NCI-H128 (cell line): ENCODE measurements around the gene ABHD6.
"Not testable (repeated sequence)": the region's sequence is repeated elsewhere in the genome, so short reads cannot be mapped to it uniquely, and the experiment has no call there.

Experiments
- DNase-seq: peaks from one replicate; lab custom pipeline; 2025; ENCODE audit not compliant: unreplicated experiment; lab: John Stamatoyannopoulos, UW

ABHD6 gene, protein sequence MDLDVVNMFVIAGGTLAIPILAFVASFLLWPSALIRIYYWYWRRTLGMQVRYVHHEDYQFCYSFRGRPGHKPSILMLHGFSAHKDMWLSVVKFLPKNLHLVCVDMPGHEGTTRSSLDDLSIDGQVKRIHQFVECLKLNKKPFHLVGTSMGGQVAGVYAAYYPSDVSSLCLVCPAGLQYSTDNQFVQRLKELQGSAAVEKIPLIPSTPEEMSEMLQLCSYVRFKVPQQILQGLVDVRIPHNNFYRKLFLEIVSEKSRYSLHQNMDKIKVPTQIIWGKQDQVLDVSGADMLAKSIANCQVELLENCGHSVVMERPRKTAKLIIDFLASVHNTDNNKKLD

DNA sequence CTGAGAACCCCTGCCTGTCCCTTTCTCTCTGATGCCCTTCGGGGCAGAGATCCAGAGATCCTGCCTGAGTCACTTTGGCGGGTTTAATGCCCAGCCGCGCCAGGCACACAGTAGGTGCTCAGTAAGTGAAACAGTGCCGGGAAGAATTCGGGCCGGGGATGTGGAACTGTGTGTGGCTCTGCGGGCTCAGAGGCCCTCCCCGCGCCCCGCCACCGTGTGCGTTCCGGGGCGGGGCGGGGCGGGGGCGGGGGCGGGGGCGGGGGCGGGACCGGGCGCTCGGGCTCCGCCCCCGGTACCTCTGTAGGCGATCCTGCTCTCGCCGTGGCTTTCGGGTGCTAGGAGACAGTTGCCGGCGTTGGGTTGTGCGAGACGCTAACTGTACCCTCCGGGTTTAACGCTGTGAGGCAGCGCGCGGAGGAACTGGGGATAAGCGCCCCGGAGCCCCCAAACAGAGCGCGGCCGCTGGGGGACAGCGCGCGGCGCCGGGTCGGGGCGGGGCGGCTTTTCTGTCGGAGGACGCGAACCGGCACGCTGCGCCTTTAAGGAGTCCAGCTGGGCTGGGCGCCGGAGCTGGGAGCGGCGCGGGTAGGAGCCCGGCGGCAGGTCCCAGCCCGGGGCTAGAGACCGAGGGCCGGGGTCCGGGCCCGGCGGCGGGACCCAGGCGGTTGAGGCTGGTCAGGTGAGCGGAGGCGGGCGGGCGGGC is at the start of gene ABHD6:
Gene ABHD6 (plus strand): TSS at position 555 of the 703 bp plus-strand sequence. CDS start 18,795 bp downstream, outside the sequence.
- DNase-seq = peak; percentile 36

DNA sequence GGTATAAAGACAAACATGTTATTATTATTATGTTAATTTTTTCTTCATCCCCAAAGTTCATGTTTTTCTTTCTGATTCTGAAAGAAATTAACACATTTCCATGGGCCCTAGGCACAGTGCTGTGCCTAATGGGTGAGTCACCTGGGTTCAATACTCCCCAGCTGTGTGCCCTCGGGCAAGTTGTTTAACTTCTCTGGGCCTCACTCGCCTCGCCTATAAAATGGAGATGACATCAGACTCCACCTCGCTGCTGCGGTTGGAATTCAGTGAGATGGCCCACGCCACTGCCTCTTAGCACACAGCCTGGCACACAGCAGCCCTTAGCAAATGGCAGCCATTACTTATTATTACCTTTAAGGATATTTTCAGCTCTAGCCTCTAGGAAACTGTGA is 49.4 kb upstream of the ABHD6 start:
- no peak for DNase-seq

DNA sequence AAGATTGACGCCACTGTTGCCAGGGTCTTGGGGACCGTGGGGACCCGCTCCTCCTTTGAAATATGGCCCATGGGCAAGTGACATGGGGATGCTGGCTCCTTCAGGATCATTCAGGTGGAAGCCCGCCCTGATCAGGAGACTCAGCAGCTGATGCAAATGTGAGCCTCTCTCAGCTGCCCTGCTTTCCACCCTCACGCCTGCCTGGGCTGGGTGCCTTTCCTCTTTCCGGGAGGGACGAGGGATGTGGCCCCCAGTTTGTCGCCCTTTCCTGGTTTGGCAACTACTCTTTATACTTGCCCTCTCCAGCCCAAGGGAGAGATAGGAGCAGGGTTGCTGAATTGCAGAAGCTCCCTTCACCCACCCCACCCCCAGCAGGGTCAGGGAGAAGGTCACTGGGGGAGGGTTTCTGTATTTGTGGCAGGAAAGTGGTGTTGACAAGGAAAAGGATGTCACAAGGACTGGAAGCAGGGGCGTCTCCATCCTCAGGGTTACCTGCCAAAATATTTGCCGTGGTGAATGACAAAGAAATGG is 48.6 kb upstream of the ABHD6 start:
- DNase-seq = no peak

DNA sequence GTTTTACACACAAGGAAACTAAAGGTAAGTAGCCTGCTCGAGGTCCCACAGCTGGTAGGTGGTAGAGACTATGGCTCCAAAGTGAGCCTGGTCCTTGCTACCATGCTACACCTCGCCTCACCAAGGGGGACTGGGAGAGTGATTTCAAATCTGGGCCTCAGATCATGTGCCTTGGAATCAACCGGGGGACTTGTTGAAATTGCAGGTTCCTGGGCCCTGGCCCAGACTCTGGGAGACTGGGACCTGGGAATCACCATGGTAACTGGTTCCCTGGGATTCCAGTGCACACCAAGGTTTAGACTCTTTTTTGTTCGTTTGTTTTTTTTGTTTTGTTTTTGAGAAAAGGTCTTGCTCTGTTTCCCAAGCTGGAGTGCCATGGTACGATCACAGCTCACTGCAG is 47.9 kb upstream of the ABHD6 start:
- DNase-seq = no peak

DNA sequence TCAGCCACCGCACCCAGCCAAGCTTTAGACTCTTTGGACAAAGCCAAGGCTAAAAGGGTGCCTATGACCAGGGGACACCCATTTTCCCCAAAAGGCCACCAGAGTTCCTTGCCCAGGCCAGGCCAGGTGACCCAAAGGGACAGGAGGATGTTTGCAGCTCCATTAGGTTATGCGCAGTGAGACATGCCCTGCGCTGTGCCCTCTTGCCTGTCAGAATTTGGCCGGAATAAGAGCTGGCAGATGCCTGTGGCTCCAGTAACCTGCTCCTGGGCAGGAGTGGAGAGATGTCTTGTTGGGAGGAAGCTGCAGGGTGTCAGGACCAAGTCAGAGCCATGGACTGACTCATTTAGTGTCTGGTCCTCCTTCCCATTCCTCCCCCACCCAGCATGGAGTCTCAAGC is 47.3 kb upstream of the ABHD6 start:
- no peak for DNase-seq

DNA sequence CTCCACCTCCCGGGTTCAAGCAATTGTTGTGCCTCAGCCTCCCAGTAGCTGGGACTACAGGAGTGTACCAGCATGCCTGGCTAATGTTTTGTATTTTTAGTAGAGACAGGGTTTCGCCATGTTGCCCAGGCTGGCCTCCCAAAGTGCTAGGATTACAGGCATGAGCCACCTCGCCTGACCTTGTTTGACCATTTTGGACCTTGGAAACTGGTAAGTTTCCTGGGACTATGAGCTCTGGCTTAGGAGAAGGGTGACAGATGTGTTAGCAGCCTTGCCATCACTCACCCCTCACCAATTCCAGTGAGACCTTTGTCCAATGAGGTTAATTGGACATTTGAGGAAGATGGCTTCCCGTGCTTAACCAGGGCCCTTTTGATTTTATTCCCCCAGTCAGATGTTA is 46.7 kb upstream of the ABHD6 start:
- no peak for DNase-seq

DNA sequence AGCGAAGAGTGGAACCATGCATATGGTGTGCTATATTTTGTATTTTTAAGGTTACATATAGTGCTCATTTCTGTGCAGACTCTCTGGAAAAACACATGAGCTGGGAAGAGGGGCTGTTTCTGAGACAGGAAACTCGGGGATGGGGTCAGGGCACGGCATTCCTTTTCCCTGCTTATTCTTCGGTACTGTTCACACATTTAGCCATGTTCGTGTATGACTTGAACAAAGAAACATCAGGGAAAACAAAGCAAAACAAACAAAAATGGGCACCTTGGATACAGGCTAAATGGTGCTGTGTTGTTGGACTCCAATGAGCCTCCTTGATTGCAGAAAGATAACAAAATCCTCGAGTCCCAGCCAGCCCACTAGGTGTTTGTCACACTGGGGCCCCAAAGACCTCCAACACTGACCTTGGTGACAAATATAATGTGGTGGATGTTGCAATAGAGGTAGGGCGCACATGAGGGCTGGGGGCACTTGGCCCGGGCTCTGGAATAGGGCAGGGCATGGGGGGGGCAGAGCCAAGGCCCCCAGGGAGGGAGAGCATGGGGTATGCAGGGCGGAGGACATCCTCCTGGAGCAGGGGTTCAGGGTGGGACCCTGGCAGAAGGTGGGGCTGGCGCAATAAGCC is 46.1 kb upstream of the ABHD6 start:
- DNase-seq = no peak

DNA sequence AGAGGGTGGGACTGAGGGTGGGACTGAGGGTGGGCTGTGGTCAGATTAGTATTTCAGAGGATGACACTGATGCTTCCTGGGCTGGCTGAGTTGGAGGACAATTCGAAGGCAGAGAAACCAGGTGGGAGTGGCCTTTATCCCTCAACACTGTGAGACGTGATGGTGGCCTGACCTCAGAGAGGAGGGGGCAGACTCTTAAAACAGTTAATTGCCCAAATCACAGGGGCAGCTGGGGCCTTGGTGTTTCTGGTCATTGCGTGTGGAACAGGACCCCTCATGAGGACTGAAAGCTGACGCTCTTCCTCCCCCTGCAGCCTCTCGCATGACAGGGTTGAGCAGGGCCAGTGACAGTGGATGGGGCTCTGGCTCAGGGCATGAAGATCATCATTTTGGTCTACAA is 45.5 kb upstream of the ABHD6 start:
- no peak for DNase-seq

DNA sequence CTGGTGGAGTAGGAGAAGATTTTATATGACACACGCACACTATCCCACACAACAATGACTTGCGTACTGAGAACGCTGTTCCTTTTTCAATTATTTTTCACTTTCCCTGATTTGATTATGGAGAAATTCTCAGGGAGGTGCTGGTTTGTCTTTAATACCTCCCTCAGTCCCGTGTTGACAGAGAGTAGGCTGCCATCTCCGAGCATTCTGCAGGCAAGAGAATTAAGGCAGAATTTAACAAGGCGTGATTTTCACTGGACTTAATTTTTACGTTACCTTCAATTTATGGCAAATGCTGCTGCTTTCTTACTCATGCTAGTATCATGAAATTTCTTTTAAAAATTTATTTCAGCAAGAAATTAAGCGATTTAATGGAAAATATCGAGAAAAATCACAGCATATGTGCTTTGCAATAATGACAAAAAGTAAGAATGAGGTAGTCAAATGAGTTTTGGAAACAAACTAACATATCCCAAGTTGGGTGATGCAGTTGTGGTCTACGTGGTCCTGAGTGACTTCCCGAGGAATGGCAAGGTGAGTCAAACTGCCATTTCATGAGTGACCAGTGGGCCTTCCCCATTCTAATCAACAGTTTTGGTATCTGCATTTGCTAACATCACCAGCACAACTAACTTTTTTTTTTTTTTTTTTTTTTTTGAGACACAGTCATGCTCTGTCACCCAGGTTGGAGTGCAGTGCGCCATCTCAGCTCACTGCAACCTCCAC is 43.7 kb upstream of the ABHD6 start:
- no peak for DNase-seq

DNA sequence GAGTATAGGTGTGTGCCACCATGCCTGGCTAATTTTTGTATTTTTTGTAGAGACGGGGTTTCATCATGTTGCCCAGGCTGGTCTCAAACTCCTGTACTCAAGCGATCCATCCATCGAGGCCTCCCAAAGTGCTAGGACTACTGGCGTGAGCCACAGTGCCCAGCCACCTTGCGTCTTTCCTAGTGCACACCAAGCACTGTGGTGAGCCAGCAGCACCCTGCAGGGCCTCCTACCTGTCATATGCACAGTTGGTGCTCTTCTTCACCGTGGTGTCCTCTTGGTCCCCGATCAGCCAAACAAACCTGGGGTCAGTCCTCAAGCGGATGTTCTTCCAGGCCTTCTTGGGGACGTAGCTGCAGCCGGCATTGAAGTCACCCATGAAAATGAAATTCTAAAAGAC is 40.0 kb upstream of the ABHD6 start:
- DNase-seq = no peak

DNA sequence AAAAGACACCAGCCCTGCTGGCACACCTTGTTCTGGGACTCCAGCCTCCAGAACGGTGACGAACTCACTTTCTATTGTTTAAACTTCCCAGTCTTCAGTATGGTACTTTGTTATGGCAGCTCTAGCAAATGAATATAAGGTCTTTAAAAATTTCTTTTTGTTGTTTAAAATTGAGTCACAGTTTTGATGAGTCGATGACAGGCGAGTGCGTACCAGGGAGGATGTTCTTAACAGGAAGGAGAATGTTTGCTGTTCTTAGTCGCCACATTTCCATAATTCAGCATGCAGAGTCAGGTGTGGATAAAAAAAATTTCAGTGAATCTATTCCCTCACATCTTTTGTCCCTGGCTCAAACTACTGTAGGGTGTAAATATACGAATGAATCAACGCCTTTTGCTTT is 39.2 kb upstream of the ABHD6 start:
- DNase-seq = no peak

DNA sequence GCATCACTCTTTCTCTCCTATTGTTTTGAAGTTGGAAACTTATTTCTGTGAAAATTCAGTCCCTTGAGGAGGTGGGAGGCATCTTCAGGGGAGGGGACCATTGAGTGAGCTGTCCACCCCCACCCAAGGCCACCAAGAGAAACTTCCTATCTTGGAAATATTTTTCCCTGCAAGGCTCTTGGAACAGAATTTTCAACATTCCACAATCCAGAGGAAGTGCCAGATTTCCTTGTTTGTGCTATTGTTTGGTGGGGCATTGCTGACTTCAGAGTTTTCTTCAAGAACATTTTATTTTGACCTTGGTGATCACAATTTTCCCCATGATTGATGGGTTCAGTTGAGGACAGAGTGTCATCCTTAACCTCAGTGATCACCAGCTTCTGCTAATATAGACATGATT is 38.8 kb upstream of the ABHD6 start:
- DNase-seq = no peak

DNA sequence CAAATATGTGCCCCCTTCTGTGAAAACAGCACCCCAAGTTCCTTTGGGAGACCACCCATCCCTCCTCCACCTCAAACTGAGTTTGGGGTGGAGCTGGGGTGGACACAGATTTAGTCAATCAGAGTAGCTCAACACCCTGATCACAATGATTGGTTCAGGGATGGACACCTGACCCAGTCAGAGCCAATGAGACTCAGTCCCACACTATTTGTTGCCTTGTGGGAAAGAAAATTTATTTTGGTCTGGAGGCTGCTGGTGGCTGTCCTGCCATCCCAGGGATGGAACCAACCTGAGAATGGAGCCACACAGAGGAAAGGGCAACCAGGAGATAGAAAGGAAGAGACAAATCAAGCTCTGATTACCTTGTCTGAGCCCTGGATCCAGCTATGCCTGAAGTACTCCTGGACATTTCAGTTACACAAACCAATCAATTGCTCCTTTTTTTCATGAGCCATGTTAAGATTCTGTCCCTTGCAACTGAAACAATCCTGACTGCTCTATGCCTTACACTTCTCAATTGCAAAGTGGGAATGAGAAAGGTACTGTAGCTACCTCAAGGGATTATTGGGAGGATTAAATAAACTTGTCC is 37.4 kb upstream of the ABHD6 start:
- DNase-seq = no peak

DNA sequence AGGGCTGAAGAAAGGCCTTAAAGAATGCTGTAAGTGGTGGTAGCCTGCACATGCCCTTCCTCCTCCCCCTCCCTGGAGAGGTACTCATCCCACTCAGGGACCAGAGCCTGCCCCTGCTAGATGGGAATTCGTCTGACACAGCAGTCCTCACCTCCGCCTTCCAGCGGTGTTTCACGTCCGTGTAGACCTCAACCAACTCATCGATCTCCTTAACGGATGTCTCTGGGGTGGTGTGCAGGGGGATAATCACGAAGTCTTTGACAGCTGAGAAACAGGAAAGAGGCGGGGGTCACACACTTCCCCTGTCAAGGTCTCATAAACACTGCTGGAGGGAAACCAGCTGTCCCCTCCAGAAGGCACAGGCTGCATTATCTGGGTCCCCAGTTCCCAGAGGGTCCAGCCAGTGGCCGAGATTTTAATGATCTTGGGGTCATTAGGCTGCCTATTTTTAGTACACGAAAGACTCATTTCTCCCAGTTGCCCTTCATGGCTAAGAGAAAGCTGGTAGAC is 36.7 kb upstream of the ABHD6 start:
- DNase-seq = no peak

DNA sequence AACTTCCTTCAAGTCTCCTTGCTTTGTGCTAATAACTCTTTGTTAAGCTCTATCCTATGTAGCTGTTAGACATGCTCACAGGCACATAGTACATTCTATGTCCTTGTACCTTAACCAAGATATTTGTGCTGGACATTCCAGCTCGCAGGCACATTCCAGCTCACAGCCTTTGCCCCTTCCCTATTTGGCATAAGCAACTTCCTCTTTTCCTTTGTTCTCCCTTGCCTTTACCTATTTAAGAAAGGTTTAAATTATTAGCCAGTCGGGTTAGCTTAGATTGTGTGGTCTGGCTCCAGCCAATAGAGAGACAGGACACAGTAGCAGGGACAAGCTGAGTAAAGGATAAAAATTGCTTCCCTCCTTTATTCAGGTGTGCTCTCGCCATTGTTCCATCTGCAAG is 36.1 kb upstream of the ABHD6 start:
- not testable (repeated sequence) for DNase-seq

DNA sequence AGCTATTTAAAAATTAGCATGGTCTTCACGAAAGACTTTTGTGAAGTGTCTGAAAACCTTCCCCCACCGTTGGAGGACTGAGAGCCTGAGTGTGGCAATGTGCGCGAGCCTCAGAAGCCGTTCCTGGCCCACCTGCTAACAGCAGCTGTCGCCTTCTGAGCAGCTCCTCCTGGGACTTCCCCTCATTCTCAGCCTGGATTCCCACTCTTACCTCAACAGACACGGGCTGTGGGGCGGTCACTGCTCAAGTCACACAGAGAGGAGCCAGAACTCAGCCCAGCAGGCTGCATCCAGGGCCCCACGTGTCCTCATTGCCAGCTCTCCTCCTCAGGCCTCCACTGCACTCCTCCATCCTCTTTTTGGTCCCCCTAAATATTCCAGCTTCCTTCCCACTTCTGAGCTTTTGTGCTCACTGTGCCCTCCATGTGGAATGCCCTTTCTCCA is 34.7 kb upstream of the ABHD6 start:
- DNase-seq = no peak

DNA sequence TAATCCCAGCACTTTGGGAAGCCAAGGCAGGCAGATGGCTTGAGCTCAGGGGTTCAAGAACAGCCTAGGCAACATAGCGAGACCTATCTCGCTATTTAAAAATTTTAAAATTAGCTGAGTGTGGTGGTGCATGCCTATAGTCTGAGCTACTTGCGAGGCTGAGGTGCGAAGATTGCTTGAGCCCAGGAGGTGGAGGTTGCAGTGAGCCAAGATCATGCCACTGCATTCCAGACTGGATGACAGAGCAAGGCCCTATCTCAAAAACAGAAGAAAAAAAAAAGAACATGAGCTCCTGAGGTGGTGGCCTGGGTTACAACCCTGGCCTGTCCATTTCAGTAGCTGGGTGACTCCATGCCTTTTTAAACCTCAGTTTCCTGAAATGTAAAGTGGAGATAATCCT is 34.1 kb upstream of the ABHD6 start:
- no peak for DNase-seq

DNA sequence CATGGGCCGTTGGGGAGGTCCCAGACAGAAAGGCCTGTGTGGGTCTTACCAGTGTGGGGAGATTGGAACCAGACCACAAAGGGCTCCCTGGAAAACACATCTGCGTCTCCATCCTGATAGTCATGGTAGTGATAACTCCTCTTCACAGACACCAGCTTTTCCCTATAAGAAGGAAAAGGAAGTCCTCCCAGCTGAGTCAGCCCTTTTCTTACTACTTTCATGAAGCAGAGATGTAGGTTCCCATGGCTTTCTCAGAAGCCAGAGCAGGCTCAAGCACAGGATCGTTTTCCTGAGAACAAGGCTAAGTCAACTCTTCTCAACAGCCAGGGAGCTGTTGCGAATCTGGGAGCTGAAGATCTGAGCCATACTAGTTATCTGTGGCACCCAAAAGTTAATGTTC is 32.9 kb upstream of the ABHD6 start:
- DNase-seq = no peak

DNA sequence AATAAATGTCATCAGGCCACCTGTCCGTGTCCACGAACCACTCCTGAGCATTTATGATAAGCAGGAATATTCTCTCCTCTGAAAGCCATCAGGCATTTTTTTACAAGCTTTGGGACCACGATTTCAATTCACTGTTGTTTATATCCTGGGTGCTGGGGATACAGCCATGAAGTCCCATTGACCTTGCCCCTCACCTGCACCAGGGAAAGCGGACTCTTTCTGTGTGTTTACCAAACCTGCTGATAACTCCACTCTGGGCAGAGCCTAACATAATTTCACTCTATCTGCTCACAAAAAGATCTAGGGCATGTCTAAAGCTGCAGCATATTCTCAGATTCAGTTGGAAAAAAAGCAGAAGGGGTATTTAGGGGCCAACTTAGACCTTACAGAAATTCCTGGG is 31.6 kb upstream of the ABHD6 start:
- no peak for DNase-seq

DNA sequence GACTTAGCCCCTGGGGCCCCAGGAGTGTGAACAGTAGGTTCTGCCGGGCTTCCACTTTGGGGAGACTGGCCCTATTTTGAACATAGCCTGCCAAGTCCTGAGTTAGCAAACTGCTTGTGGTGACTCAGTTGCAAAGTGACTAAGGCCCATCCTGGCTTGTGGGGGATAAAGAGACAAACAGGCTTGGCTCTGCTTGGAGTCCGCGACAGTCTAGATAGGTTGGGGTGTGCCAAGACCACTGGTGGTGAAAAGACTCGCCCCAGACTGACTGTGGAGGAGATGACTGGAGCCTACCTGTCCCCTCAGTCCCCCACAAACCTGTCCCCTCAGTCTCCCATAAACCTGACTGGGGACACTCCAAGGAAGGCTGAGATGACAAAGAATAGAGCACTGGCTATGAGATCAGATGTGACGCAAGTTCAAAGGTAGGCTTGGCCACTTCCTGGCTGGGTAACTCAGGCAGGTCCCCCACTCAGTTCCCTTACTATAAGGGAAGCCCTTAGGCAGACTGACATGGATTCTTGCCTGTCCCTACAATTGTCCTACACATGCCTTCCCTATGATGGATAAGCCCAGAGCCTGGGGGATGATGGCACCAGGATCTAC is 31.1 kb upstream of the ABHD6 start:
- no peak for DNase-seq
